K562 (cell line): ENCODE results near the gene EMC9.

Experiments used
- NRF1 ChIP-seq, 2 experiments: fragments of 450-650 bp; IDR thresholded peaks in 1 of 2; conservative IDR thresholded peaks in 1 of 2; 2 replicates each; pipeline ENCODE4 v1.6.1; 2014; ENCODE audit warnings: mild to moderate bottlenecking in 2 of 2
- POLR2A ChIP-seq: fragments of 450-650 bp; conservative IDR thresholded peaks from 2 replicates; pipeline ENCODE4 v1.6.1; 2016
- SRF ChIP-seq, 2 experiments: fragments of 250-450, 450-650 bp in 1 of 2; sonication (Bioruptor Pico) in 1 of 2; sonication (generic) in 1 of 2; formaldehyde crosslinking; IDR thresholded peaks; 2 replicates each; pipeline versions ENCODE4 v1.5.0 to v1.5.1; 2020 to 2022; ENCODE audit warnings: mild to moderate bottlenecking in 1 of 2, missing genetic modification reagents in 1 of 2
- TAF1 ChIP-seq: IDR thresholded peaks from 2 replicates; pipeline ENCODE4 v1.6.1; 2011; ENCODE audit warnings: mild to moderate bottlenecking, low read length, moderate library complexity; ENCODE audit not compliant: insufficient read depth, control insufficient read depth, severe bottlenecking; ENCODE audit errors: extremely low read depth
- TF ChIP-seq, protein P1 (sequence below): sonication (generic); formaldehyde crosslinking; IDR thresholded peaks from 2 replicates; pipeline ENCODE4 v1.8.1; 2023; ENCODE audit warnings: mild to moderate bottlenecking, missing genetic modification reagents
- TF ChIP-seq, protein P2 (sequence below), 2 experiments: fragments of 450-650 bp; conservative IDR thresholded peaks; 2 replicates each; pipeline ENCODE4 v1.6.1; 2017; ENCODE audit warnings: mild to moderate bottlenecking in 2 of 2, moderate library complexity in 2 of 2

DNA sequence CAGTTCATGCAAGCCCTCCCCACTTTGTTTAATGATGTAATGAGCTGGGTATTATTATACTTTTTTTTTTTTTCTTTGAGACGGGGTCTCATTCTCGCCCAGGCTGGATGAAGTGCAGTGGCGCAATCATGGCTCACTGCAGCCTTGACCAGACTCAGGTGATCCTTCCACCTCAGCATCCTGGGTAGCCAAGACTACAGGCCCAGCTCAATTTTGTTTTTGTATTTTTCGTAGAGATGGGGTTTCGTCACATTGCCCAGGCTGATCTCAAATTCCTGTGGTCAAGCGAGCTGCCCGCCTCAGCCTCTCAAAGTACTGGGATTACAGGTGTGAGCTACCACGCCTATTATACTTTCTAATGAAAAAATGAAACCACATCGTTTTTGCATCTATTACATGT is 31.3 kb downstream of the EMC9 start:
- TF ChIP-seq SRF (CRISPR knock-in tag; IDR thresholded peaks at IDR 0.05) (no peak), POLR2A (no peak), TAF1 (no peak), NRF1 (conservative IDR thresholded peaks at IDR 0.05 in 1 of 2, IDR thresholded peaks at IDR 0.05 in 1 of 2) (no peak)
- TF ChIP-seq, protein P1, sequence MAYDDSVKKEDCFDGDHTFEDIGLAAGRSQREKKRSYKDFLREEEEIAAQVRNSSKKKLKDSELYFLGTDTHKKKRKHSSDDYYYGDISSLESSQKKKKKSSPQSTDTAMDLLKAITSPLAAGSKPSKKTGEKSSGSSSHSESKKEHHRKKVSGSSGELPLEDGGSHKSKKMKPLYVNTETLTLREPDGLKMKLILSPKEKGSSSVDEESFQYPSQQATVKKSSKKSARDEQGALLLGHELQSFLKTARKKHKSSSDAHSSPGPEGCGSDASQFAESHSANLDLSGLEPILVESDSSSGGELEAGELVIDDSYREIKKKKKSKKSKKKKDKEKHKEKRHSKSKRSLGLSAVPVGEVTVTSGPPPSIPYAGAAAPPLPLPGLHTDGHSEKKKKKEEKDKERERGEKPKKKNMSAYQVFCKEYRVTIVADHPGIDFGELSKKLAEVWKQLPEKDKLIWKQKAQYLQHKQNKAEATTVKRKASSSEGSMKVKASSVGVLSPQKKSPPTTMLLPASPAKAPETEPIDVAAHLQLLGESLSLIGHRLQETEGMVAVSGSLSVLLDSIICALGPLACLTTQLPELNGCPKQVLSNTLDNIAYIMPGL (CRISPR knock-in tag) = no peak
- TF ChIP-seq, protein P2, sequence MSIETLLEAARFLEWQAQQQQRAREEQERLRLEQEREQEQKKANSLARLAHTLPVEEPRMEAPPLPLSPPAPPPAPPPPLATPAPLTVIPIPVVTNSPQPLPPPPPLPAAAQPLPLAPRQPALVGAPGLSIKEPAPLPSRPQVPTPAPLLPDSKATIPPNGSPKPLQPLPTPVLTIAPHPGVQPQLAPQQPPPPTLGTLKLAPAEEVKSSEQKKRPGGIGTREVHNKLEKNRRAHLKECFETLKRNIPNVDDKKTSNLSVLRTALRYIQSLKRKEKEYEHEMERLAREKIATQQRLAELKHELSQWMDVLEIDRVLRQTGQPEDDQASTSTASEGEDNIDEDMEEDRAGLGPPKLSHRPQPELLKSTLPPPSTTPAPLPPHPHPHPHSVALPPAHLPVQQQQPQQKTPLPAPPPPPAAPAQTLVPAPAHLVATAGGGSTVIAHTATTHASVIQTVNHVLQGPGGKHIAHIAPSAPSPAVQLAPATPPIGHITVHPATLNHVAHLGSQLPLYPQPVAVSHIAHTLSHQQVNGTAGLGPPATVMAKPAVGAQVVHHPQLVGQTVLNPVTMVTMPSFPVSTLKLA (conservative IDR thresholded peaks at IDR 0.05) = no peak
